ENCODE data around the gene PLEKHH1.

- TF ChIP-seq EZH2 (IDR thresholded peaks at IDR 0.05) (no peak), CTCF (IDR thresholded peaks at IDR 0.05) (no peak)
Observed at GRCh38 chr14:67538501-67538900, 5.4 kb downstream of the PLEKHH1 start.
